SU-DHL-6 (cell line): ENCODE results near the gene APOBEC3G.

Source experiments
- H2AFZ ChIP-seq: fragments of 200-600 bp; sonication (generic); 2 replicates; pipeline ENCODE4 v1.6.1; 2014; ENCODE audit warnings: low read depth, mild to moderate bottlenecking, moderate library complexity, mixed read lengths, antibody characterized with exemption, low read length; ENCODE audit not compliant: severe bottlenecking
- H3F3A ChIP-seq: fragments of 200-600 bp; shearing (Covaris generic); 2 replicates; pipeline ENCODE4 v1.6.0; 2016; ENCODE audit warnings: antibody characterized with exemption, mild to moderate bottlenecking; ENCODE audit not compliant: insufficient read depth
- H3K27ac ChIP-seq: fragments of 200-600 bp; sonication (generic); 2 replicates; pipeline ENCODE4 v1.5.1; 2016; ENCODE audit warnings: low read depth, mild to moderate bottlenecking, low read length, moderate library complexity, mixed read lengths
- H3K27me3 ChIP-seq: fragments of 200-600 bp; sonication (generic), shearing (Covaris generic); 2 replicates; pipeline ENCODE4 v1.6.0; 2014; ENCODE audit warnings: mild to moderate bottlenecking, low read length
- H3K36me3 ChIP-seq: fragments of 200-600 bp; sonication (generic); 2 replicates; pipeline ENCODE4 v1.6.1; 2014; ENCODE audit warnings: mild to moderate bottlenecking, low read length, mixed read lengths
- H3K4me2 ChIP-seq: fragments of 300-600, 200-600 bp; shearing (Covaris generic), sonication (generic); 2 replicates; pipeline ENCODE4 v1.6.0; 2014; ENCODE audit warnings: low read length, low read depth, mild to moderate bottlenecking; ENCODE audit not compliant: poor library complexity, severe bottlenecking
- H3K4me3 ChIP-seq: fragments of 200-600 bp; sonication (generic); 2 replicates; pipeline ENCODE4 v1.5.1; 2014; ENCODE audit warnings: antibody characterized with exemption, low read length, mild to moderate bottlenecking, mixed read lengths; ENCODE audit not compliant: insufficient read depth, poor library complexity, severe bottlenecking
- H3K79me2 ChIP-seq: fragments of 200-600 bp; sonication (generic); 2 replicates; pipeline ENCODE4 v1.6.1; 2014; ENCODE audit warnings: mild to moderate bottlenecking, low read length, moderate library complexity; ENCODE audit not compliant: insufficient read depth
- H3K9ac ChIP-seq: fragments of 200-600 bp; sonication (generic); 2 replicates; pipeline ENCODE4 v1.7.0; 2014; ENCODE audit warnings: mild to moderate bottlenecking, low read length
- H3K9me2 ChIP-seq: fragments of 200-600 bp; sonication (generic); replicated peaks from 2 replicates; pipeline ENCODE4 v1.6.1; 2014; ENCODE audit warnings: low read length; ENCODE audit not compliant: insufficient read depth
- H3K9me3 ChIP-seq: fragments of 200-600 bp; sonication (generic); 2 replicates; pipeline ENCODE4 v1.6.1; 2014; ENCODE audit warnings: low read length, mixed read lengths; ENCODE audit not compliant: insufficient read depth
- H4K20me1 ChIP-seq: fragments of 200-600 bp; sonication (generic); 2 replicates; pipeline ENCODE4 v1.6.1; 2014; ENCODE audit warnings: low read depth, mild to moderate bottlenecking, antibody characterized with exemption, low read length, moderate library complexity, mixed read lengths
- CTCF ChIP-seq: fragments of 200-600 bp; sonication (generic); IDR thresholded peaks from one replicate; pipeline ENCODE4 v1.5.1; 2017; ENCODE audit warnings: antibody characterized with exemption, mild to moderate bottlenecking, low read length, moderate library complexity; ENCODE audit not compliant: insufficient read depth, poor library complexity, severe bottlenecking
- EZH2phosphoT487 ChIP-seq: fragments of 200-600 bp; sonication (generic), shearing (Covaris generic); conservative IDR thresholded peaks from 2 replicates; pipeline ENCODE4 v1.6.1; 2018; ENCODE audit warnings: mild to moderate bottlenecking, antibody characterized with exemption, low read length, moderate library complexity, mixed read lengths

APOBEC3G gene

DNA sequence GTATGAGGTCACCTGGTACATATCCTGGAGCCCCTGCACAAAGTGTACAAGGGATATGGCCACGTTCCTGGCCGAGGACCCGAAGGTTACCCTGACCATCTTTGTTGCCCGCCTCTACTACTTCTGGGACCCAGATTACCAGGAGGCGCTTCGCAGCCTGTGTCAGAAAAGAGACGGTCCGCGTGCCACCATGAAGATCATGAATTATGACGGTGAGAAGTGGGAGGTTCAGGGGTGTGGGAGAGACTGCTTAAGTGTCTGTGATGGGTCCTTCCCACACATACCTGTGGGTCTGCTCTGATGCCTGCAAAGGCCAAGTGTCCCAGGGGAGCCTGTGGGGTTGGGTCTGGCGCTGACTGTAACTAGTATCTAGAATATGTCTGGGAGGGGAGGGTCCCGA, 3.9 kb downstream of the APOBEC3G start:
- Histone ChIP-seq H3K4me2 (no peak overlapping the region), H3K79me2 (peaks cover 19% of the 10 kb centered on the region), H3F3A (0 out of 2 replicates have a peak, but pooled peaks cover 5% of the 10 kb centered on the region), H3K4me3 (no peak overlapping the region), H3K9ac (no peak overlapping the region), H2AFZ (no peak overlapping the region), H4K20me1 (no peaks in the 10 kb centered on the region), H3K27ac (no peak overlapping the region), H3K9me2 (no peaks in the 10 kb centered on the region), H3K9me3 (no peaks in the 10 kb centered on the region), H3K27me3 (no peaks in the 10 kb centered on the region), H3K36me3 (no peaks in the 10 kb centered on the region; the same call in 1 of the 2 replicates)
- TF ChIP-seq CTCF (no peak), EZH2phosphoT487 (no peak)

DNA sequence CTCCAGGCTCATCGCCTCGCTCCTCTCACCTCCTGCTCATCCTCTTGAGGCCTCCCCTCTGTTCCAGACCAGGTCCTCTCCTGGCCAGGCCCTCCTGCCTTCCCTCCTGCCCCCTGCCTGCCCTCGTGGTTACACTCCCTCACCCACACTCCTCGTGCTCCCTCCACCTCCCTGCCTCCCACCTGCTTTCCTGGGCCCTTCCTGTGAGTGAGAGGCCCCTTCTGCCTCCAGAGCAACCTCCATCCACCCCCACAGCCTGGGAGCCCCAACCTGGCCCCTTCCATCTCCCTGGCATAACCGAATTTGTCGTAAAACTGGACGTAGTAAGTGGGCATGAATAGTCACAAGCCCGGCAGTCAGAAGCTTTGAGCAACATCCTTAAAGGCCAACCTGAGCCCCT, 4.5 kb downstream of the APOBEC3G start:
- no peak overlapping the region for H3K9ac ChIP-seq
- H3K79me2 ChIP-seq = peaks cover 19% of the 10 kb centered on the region
- H3K4me3 ChIP-seq = no peak overlapping the region
- no peak overlapping the region for H3K4me2 ChIP-seq
- H3F3A ChIP-seq = no peaks in the 10 kb centered on the region
- H3K36me3 ChIP-seq = no peaks in the 10 kb centered on the region; the same call in 1 of the 2 replicates
- H2AFZ ChIP-seq = no peak overlapping the region
- H3K9me3 ChIP-seq = no peaks in the 10 kb centered on the region
- no peak overlapping the region for H3K27ac ChIP-seq
- H3K9me2 ChIP-seq = no peaks in the 10 kb centered on the region
- H4K20me1 ChIP-seq = no peaks in the 10 kb centered on the region
- no peak for TF ChIP-seq CTCF
- no peaks in the 10 kb centered on the region for H3K27me3 ChIP-seq

DNA sequence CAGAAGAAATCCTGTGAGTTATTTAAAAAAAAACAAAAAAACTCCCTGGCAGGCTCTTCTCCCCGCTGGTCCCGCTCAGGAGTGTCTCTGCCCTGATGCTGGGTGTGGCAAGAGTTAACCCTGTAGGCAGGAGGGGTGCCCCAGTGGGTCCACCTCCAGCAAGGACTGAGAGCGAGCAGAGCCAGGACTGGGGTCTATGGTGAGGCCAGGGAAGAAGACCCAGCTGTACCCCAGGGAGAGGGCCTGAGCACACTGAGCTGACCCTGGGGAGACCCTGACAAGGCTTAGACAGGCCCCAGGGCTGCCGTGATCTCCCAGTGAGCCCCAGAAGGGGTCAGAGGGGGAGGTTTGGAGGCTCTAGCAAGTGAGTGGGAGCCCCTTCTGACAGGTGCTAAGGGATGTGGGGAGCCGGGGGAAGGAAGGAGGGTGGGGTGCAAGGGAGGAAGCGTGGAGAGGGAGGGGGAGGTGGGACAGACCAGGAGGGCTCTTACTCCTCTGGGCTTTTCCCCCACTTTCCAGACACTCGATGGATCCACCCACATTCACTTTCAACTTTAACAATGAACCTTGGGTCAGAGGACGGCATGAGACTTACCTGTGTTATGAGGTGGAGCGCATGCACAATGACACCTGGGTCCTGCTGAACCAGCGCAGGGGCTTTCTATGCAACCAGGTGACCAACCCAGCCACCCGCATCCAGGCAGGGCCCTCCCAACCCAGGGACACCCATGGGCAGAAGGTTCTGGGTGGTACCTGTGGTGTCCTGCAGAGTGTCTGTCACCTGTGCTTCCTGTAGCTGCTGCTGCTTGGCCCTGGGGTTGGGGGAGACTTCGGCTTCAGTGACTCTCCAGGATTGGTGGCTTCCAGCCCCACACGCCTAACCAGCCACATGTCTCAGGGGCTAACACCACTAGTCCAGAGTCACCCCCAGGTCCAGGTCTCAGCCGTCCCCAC, 6.4 kb downstream of the APOBEC3G start:
- Histone ChIP-seq H3K27me3 (no peaks in the 10 kb centered on the region), H3K79me2 (peaks cover 6% of the 10 kb centered on the region; the same call in 1 of the 2 replicates), H3K9me3 (no peaks in the 10 kb centered on the region), H3K36me3 (no peaks in the 10 kb centered on the region; the same call in 1 of the 2 replicates), H3K27ac (no peak overlapping the region), H3K4me2 (no peak overlapping the region), H3F3A (peaks cover 3% of the 10 kb centered on the region; the same call in 1 of the 2 replicates), H3K4me3 (no peak overlapping the region), H4K20me1 (no peaks in the 10 kb centered on the region), H2AFZ (no peak overlapping the region), H3K9ac (no peak overlapping the region), H3K9me2 (no peaks in the 10 kb centered on the region)
- TF ChIP-seq EZH2phosphoT487 (no peak), CTCF (no peak)
